Colon (tissue), 2 donors: ENCODE measurements around the gene RILP.

Experiments used
- FAIRE-seq: peaks from 2 replicates; lab custom pipeline; 2012; peaks lifted over from hg19 to GRCh38; lab: Jason Lieb, UNC
- donor health status: control.
- donor health status: control.

Gene RILP

DNA sequence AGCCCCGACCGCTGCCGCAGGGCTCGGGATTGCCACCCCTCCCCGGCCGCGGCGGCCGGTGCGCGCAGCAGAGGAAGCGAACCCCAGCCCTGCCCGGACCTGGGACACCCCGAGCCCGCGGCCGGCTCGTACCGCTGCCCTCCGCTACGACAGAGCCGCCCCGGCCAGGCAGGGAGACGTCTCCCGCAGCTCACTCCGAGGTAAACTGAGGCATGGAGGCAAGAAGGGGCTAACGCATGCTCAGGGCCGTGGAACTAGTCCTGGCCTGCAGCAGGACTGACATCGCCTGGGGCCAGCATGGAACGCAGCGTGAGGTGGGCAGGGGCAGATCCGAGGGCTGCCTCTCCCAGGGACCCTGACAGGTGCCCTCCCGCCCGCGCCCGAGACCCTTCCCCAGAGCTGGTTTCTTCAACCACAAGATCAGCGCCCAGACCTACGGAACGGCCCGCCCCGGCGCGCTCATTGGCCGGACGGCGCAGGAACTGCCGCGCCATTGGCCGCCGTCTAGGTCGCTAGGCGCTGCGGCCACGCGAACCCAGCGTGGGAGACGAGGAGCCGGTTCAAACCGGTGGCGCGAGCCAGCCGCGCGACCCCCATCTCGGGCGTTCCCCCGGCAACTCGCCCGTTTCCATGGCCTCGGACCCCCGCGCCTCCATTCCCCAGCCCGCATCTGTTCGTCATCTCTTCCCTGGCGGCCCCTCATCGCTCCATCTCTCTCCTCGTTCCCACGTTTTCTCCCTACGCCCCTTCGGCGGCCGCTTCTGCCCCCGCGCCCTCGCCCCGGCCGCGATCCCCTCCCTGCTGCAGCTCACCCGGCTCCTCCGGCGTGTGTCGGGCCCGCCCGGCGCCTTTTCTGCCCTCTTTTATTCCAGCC is 21.4 kb downstream of the RILP start, which contains the start of gene SLC43A2:
SLC43A2 (minus strand) TSS at position 853 of the 874 bp plus-strand sequence. CDS start 960 bp downstream, outside the sequence.
- no peak for FAIRE-seq

DNA sequence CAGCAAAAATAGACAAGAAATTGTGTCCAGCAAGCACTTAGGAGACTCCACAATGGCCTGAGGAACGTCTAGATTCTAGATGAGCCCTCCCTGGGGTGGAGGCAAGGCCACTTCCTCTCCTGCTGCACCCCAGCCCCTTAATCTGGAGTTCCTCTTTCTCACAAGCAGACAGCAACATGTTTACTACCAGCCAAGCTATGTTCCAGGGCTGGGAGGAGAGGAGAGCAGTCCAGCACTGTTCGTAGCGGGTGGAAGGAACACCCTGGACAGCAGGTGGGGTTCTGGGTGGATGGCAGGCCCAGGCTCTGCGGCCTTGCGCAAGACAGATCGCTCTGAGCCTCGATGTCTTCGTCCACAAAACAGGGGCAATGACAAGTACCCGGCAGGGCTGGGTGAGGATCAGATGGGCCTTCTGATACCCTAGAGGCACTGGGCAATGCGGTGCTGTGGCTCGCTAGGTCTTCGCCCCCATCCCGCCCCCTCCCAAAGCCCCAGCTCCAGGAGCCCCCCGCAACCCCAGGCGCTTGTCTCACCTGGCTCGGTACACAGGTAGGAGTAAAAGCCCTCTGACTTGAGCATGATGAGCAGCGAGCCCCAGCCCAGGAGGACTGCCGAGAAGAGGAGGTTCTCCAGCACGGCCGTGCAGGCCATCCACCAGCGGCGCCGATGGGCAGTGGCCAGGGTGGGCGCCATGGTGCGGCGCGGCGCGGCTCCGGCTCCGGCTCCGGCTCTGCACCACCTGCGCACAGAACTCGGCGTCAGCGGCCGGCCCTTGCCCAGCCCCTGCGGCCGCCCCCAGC is 22.3 kb downstream of the RILP start:
- FAIRE-seq = no peak

DNA sequence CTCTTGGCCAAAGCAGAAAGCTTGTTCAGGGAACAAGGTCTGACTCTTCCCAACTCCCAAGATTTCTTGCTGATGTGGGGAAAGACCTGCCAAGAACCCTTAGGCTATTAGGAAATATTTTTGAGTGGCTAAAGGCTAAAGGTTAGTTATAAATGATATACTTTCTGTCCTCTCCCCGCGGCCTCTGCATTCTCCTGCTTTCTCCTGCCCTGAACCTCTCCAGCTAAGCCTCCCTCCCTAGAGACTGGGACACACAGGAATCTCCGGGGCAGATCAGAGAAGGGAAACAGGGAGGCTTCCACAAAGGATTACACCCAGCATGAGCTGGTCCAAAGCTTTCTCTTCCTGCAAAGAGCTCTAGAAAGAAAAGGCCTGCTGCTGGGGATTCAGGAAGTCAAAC is 23.3 kb downstream of the RILP start:
- FAIRE-seq = no peak

DNA sequence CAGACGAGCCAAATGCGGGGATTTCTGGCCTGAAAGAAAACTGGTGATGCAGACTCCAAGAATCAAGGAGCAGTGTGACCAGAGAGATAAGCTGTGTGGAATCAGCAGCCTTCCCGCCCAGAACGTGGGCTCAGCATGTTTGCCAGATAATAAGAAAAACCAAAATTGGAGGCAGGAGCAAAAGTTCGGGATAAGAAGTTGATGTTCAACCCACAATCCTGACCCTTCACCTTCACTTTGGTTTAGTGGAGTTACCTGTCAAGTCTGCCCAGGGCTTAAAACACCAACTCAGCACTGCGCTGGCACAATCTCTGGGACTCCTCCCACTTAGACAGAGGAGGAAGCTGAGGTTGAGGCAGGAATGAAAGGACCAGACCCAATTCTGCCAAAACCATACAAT is 24.1 kb downstream of the RILP start:
- no peak for FAIRE-seq

DNA sequence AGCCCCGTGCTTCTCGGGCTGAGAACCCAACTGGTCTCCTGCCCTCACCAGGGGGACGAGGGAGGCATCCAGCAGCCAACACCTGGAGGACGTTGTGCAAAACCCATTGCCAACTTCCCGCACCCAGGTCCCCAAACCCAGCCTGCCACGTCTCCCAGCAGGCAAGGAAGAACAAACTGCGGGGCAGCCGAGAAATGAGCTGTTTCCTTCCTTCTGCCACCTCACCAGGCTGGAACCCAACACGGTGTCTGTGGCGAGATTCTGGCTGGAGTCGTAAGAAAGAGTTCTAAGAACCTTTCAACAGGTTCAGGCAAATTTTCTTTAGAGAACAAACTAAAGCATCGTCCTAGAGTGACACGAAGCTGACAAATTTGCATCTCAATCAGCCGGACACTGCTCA is 24.6 kb downstream of the RILP start:
- no peak for FAIRE-seq

DNA sequence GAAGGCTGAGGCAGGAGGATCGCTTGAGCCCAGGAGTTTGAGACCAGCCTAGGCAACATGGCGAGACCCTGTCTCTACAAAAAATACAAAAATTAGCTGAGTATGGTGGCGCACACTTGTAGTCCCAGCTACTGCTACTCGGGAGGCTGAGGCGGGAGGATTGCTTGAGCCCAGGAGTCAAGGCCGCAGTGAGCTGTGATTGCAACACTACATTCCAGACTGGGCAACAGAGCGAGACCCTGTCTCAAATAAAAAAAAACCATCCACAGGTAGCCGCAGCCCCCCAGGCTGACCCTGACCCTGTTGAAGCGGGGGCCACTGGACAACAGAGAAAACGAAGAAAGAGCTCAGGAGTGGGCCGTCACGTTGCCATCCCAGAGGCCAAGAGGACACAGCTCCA is 25.0 kb downstream of the RILP start:
- FAIRE-seq = no peak

DNA sequence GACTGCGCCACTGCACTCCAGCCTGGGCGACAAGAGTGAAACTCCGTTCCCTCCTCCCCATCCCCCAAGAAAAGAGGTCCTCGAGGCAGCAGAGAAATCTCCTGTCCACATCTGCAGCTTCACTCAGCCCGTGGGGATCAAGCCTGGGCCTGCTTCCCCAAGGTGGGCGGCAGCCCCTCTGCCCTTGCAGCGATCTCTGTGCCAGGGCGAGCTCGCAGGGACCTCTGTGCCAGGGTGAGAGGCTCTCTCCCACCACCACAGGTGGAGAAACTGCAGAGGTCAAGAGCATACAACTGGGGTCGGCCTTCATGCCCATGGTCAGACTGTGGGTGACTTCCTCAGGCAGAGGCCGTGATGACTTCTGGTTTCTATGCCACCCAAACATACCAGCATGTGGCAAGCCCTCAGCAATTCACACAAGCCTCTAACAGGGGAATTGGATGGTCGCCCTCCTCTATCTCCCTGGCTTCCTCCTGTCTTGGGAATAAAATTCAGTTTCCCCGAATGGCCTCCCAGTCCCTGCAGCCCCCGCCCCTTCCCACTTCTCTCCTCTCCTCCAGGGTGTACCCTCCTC is 26.5 kb downstream of the RILP start:
- FAIRE-seq = no peak

DNA sequence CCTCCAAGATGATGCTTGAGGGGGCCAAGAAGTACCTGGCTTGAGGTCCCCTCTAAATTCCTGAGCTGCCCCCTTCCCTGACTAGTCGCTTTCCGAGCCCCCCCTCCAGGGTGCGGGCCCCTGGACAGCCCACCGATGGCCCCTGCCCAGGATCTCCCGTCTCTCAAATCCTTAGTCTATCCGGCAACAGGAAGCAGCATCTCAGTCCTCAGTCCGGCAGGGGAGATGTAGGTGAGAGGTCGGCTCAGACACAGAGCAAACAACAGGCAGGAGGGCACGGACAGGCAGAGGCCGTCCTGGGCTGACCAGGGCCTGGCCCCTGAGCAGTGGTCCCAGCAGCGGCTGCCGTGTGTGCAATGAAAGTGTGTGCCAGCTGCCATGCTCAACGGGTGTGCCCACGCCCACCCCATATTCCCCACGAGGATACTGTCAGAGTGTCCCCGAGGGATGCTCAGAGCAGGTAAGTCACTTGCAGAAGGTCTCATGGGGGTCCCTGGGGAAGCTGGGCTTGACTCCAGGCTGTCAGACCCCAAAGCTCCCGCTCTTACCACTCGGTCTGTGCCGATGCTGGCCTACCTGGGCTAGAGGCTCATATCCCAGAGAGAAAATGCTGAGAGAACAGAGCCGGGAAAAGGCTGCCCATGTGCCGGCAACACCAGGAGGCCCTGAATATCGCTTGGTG is 28.3 kb downstream of the RILP start:
- no peak for FAIRE-seq

DNA sequence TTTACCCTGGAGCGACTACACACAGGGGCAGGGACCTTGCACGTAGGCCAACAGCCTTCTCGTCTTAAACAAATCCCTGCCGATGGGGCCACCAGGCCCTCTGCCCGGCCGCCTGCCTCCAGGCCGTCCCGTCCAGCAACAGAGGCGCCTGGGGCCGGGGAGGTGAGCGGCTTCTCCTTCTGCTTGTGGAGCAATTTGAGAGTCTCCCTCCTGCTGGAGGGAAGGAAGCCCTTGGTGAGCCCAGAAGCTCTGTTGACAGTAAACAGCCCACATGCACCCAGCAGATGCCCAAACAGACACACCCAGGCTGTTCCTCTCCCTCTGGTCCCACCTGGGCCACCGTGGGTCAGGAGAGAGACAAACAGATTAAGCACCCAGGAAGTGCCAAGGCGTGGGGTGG is 29.2 kb downstream of the RILP start:
- no peak for FAIRE-seq

DNA sequence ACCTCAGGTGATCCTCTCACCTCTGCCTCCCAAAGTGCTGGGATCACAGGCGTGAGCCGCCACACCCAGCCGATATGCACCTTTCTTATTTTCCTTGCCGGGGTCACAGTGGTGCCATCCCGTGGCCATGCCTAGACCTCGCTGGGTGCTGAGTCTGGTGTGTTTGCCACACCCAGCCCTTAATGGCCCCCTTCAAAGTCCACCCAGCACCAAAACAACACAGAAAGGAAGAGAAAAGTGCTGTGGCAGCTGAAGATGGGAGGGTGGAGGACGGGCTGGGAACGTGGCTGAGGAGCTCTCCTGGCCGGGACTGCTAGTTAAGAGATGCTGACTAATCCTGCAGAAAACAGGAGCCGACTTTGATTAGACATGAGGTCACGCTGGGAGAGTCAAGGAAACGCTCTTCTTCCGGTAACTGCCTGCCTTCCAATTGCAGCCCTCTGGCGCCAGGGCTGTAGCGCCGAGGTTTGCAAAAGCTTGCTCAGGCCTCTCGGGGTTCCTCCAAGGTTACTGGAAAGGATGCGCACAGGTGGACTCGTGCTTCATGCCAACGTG is 32.0 kb downstream of the RILP start:
- FAIRE-seq = no peak

DNA sequence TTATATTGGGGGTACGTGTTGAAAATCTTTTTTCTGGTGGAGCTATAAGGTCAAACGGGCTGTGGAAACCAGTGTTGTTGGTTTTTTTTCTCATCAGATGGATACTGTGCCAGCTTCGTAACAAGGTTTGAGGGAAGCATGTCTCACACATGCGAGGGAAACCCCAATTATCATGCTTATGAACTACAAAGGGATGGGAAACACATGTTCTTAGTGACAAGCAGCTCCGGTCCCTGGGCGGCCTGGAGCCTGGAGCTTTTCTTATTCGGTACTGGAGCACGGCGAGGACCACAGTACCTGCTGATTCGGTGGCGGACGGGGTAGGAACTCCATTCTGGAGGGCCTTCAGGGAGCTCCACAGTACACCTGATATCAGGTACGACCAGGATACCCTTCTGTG is 33.6 kb downstream of the RILP start:
- no peak for FAIRE-seq

DNA sequence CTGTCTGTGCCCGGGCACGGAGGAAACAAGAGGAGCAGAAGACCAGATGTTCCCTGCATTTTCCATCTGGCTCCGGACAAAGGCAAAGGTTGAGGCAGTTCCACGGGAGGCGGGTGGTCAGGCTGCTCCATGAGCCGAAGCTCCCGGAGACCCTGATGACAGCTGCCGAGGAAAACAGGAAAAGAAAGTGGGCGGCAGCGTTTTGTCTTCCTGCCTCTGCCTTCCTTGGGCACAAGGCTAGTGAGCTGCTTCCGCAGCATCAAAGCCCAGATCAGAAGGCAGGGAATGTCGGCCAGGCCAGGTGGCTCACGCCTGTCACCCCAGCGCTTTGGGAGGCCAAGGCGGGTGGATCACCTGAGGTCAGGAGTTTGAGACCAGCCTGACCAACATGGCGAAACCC is 37.3 kb downstream of the RILP start:
- FAIRE-seq = no peak

DNA sequence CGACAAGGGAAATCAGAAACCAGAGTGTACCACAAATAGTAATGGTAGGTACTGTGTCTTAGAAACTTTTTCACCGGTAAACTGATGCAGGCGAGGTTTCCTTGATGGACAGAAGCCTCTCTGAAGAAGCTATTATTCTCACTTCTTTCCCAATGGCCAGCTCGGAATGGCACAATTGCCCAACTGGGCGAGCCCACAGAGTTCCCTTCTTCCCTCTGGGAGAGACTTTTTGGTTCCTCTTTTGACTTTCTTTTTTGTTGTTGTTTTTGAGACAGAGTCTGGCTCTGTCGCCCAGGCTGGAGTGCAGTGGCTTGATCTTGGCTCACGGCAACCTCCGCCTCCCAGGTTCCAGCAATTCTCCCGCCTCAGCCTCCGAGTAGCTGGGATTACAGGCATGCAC is 38.0 kb downstream of the RILP start:
- no peak for FAIRE-seq

DNA sequence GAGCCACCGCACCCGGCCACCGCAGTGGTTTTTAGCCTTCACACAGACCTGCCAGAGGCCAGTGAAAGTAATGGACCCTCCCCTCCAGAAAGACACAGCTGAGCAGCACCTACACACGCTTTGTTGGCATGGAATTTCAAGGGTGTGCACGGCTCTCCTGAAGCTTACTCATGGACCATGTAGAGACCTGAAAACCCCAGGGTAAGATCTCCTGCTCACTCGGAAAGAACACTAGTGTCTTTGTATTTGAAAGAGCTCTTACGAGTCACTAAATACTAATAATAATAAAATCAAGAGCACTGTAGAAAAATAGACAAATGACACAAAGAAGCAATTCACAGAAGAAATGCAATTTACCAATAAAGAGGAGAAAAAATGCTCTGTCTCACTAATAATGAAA is 41.0 kb downstream of the RILP start:
- no peak for FAIRE-seq

DNA sequence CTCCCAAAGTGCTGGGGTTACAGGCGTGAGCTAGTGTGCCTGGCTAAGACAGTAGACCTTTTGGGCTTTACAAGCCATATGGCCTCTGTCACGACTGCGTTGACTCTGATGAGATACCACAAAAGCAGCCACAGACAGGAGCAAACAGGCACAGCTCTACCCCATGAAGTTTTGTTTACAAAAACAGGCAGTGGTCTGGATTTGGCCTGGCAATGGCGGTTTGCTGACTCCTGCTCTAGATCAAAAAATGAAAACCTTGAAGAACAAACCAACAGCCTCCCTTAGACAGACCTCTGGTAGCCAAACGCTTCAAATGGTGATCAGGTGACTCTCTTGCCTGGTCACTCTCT is 41.7 kb downstream of the RILP start:
- FAIRE-seq = no peak

DNA sequence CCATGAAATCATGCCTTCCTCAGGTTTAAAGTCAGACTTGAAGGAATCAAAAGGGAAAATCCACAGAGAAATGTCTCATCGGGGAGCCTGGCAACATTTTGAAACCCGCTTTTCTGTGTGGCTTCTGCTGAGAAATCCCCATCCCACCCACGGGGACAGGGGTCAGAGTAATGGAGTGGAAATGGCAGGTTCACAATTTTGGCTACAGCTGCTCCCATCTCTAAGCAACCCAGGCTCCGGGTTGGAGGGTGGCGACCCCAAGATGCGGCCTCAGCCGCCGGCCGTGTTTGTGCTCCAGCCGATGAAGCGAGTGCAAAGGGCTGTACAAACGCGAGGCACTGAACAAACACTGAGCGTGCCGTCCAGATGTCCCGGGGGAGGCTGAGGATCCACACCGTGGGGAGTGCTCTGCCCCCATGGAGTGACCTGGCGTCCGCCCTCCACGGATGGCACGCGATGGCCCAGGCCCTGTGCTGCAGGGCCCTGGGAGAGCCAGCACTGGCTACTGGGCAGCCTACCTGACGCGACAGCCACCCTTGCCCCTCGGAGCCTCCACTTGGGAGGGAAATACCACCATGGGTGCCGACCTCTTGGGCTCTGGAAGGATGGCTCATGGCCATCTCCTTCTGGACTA is 43.2 kb downstream of the RILP start:
- FAIRE-seq = no peak

DNA sequence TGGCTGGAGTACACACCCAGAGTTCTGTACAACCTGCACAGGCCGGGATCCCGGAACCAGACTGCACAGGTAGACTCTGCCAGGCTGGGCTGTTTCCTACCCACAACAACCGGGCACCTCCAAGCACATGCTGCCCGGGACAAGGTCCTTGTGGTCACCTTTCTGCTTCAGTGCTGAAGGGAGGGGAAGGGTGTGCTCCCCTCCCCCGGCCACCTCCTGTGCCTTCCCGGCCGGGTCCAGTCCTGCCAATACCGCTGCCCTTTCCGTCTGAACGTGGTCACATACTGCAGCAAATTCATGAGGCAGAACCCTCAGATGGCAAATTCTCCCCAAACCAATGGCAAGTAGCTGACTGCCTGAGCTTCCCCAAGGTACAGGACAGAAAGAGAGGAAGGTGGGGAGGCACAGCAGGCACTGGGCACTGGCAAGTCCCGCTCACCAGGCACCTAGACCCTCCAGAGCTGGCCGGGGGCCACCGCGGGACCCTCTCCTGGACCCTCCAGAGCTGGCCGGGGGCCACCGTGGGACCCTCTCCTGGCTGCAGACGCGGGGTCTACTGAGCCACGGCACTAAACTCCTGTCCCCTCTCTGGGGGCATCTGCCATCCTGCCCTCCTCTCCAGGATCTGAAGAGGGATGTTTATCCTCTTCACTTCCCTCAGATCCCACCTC is 43.9 kb downstream of the RILP start:
- no peak for FAIRE-seq

DNA sequence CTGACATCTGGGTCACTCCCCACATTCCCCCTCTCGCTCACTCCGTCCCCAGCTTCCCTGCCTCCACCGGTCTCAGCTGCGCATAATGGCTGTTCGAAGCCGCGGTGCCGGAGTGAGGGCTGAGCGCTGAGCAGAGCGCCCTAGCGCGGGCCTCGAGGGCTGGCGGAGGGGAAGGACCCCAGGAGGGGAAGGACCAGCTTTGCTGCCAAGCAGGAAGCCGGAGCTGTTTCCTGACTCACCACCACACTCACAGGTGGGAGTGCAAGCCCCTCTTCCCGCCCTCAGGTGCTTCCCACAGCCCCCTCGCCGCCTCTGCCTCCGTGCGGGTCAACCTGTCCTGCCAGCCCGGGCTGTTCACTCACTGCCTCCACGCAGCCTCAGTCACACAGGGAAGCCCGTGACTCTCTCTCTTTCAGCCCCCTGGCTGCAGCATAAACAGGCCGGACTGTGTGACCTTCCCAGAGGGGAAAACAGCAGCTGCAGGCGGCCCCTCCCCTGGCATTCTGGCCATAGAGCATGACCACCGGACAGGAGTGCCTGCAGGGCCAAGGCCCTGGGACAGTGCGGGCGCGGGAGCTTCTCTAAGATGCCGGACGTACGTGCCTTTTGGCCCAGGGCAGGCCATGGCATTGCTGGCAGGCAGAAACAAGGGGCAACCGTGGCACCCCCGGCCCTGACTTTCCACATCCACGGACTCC is 44.7 kb downstream of the RILP start:
- no peak for FAIRE-seq

DNA sequence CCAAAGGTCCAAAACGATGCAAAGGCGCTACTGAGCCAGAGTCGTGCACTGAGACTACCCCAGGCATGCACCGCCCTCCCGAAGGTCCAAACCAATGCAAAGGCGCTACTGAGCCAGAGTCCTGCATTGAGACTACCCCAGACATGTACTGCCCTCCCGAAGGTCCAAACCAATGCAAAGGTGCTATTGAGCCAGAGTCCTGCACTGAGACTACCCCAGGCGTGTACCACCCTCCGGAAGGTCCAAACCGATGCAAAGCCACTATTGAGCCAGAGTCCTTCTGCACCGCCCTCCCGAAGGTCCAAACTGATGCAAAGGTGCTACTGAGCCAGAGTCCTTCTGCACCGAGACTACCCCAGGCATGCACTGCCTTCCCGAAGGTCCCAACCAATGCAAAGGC is 48.1 kb downstream of the RILP start:
- no peak for FAIRE-seq

DNA sequence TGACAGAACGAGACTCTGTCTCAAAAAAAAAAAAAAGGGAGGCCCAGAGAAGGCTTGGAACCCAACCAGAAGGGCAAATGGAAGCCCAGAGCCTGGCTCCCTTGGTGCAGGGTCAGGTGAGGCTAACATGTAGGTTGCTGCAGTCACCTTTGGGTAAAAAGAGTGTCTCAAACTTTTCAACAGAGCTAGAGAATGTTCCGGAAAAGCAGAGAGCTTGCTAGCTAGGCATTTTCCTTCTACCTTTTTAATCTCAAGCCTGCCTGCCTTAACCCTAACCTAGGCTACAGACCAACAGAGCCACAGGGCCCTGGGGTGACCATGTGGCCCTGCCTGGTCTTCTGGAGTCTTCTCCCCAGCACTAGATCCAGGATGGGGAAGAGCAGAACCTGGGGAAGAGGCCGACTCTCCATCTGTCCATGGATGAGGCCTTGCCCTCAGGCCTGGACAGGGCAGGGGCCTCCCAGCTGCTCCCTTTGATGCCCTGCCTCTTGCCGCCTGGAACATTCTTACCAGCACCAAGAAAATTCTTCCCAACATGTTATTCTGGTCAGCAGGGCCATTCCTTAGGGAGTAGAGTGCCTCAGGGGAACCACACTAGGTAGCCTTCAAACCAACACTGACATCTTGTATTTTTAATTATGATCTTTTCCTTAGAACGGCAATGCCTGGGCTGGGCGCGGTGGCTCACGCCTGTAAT is 51.1 kb downstream of the RILP start:
- FAIRE-seq = no peak
